Liver (tissue), 2 donors: Measurements from ENCODE around the gene OTOF.

Experiments used
- RXRA ChIP-seq, 2 donors: IDR thresholded peaks; 2 replicates each; pipeline ENCODE4 v1.6.1; 2017 to 2018; ENCODE audit warnings: antibody characterized with exemption in 2 of 2, mild to moderate bottlenecking in 1 of 2
- ZBTB33 ChIP-seq: IDR thresholded peaks from 2 replicates; pipeline ENCODE4 v1.6.1; 2016; ENCODE audit warnings: antibody characterized with exemption
- TF ChIP-seq, protein P1 (sequence below): IDR thresholded peaks from 2 replicates; pipeline ENCODE4 v1.6.1; 2016; ENCODE audit warnings: antibody characterized with exemption, mild to moderate bottlenecking
- donor health status: healthy.

GRCh38 chr2:26438926-26439325 is 39.0 kb downstream of the OTOF start:
- TF ChIP-seq RXRA (IDR thresholded peaks at IDR 0.05) (no peak), ZBTB33 (no peak)
- TF ChIP-seq, protein P1, sequence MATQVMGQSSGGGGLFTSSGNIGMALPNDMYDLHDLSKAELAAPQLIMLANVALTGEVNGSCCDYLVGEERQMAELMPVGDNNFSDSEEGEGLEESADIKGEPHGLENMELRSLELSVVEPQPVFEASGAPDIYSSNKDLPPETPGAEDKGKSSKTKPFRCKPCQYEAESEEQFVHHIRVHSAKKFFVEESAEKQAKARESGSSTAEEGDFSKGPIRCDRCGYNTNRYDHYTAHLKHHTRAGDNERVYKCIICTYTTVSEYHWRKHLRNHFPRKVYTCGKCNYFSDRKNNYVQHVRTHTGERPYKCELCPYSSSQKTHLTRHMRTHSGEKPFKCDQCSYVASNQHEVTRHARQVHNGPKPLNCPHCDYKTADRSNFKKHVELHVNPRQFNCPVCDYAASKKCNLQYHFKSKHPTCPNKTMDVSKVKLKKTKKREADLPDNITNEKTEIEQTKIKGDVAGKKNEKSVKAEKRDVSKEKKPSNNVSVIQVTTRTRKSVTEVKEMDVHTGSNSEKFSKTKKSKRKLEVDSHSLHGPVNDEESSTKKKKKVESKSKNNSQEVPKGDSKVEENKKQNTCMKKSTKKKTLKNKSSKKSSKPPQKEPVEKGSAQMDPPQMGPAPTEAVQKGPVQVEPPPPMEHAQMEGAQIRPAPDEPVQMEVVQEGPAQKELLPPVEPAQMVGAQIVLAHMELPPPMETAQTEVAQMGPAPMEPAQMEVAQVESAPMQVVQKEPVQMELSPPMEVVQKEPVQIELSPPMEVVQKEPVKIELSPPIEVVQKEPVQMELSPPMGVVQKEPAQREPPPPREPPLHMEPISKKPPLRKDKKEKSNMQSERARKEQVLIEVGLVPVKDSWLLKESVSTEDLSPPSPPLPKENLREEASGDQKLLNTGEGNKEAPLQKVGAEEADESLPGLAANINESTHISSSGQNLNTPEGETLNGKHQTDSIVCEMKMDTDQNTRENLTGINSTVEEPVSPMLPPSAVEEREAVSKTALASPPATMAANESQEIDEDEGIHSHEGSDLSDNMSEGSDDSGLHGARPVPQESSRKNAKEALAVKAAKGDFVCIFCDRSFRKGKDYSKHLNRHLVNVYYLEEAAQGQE, result no peak
